Cerebellar cortex (tissue), 1 donor: Measurements from ENCODE around the gene FCF1.

Experiments used
- DNase-seq: peaks from one replicate; pipeline ENCODE4 v3.0.0-alpha.2; 2015; ENCODE audit warnings: low spot score

Gene FCF1

DNA sequence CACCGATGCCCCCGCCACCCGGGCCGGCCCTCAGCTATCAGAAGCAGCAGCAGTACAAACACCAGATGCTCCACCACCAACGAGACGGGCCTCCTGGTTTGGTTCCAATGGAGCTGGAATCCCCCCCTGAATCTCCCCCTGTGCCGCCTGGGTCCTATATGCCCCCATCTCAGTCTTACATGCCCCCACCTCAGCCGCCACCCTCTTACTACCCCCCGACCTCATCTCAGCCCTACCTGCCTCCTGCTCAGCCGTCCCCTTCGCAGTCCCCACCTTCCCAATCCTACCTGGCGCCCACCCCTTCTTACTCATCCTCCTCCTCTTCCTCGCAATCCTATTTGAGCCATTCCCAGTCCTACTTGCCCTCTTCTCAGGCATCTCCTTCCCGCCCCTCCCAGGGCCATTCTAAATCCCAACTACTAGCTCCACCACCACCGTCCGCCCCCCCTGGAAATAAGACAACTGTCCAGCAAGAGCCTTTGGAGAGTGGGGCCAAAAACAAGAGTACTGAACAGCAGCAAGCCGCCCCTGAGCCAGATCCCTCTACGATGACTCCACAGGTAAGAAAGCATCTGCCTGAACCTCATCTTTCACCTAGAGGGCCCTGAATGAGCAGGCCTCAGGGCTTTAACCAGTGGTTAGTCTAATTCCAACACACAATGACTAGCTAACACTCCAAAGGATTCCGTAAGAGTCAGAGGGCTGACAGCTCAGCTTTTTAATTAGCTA is 51.0 kb downstream of the FCF1 start:
- no peak for DNase-seq

DNA sequence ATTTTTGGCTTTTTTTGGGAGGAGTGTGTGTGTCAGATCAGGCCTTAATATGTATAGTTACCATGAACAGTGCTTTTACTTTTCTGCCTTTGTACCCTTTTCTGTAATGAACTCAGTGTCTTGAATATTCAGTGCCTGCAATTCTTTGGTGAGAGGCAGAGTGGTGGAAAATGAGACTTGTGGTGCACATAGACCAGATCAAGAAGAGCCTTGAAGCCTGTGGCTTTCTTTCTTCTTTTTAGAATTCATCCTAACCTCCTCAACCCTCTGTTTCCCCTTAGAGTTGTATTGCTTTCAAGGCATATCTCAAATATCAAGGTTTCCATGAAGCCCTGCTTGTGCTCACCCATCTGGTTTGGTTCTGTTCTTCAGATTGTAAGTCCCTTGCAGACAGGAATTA is 52.8 kb downstream of the FCF1 start:
- DNase-seq = no peak

DNA sequence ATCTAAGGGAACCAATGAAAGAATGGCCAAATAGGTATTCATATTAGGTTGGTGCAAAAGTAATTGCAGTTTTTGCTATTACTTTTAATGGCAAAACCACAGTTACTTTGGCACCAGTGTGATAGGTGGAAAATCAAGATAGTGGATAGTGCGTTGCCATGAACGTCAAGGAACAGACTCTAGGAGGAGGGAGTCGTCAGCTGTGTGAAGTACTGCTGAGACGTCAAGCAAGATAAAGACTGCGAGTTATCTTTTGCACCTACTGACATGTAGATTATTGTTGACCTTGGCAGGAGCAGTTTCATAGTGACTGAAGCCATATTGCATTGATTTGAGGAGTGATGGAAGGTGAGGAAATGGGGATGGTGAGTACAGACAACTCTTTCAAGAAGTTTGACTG is 58.5 kb downstream of the FCF1 start:
- DNase-seq = no peak

DNA sequence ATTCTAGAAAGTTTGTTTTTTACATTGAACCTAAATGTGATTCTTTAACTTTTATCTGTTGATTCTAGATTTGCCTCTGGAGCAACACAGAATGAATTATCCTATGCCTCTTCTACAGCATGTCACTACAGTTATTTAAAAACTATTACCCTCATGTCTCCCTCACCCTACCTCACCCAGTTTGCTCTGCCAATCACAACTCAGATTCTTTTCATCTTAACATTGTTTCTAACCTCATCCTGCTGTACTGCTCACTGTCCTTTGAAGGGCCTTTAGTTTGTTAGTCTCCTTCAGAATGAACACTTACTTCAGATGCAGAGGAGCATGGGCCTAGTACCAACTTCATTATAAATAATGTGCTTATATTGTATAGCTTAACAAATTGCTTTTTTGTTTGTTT is 71.7 kb downstream of the FCF1 start:
- no peak for DNase-seq

DNA sequence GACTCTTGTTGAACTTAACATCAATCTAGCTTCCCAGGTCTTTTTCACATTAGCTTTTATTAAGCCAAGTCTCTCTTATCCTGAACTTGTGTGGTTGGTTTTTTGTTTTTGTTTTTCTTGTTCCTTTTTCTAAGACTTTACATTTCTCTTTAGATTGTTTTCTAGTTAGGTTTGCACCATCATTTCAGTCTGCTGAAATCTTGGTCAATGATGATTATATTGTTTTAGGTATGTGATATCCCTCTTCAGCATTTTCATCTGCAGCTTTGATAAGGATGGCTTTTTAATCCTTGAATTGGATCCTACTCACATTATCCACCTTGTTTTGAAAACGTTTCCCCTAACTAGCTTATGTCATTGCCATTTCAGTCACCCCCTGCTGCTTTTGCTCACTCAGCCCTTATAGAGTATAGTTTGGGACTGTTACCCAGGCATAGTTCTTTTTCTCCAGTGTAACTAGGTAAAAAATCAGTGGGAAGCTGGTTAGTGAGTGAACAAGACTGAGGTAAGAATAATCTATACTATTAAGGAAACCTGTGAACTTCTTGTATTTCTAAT is 72.2 kb downstream of the FCF1 start:
- no peak for DNase-seq

DNA sequence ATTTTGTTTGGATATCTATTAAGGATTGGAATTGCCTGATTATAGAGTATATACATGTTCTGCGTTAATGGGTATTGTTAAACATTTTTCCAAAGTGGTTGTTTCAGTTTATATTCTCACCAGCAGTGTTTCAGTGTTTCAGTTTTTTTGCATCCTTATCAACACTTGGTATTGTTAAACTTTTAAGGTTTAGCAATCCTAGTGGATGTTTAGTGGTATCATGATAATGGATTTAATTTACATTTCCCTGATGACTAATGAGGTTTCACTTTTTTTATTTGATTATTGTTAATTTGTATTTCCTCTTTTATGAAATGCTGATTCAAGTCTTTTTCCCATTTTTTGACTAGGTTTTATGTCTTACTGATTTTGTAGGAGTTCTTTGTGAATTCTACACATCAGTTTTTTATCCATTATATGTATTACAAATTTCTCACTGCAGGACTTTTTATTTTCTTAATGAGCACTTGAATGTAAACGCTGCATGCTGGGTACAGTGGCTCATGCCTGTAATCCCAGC is 73.9 kb downstream of the FCF1 start:
- DNase-seq = no peak
